GM12801 (cell line): ENCODE data around the gene CYTH2.

Experiments used
- CTCF ChIP-seq: IDR thresholded peaks from one replicate; pipeline ENCODE4 v1.5.1; 2011; ENCODE audit warnings: control low read depth; ENCODE audit not compliant: insufficient read length; ENCODE audit errors: extremely low read depth

The CYTH2 gene

GRCh38 chr19:48496959-48497727 is 28.0 kb downstream of the CYTH2 start:
- no peak for TF ChIP-seq CTCF

- TF ChIP-seq CTCF, result no peak
Observed at GRCh38 chr19:48497728-48498594, 28.8 kb downstream of the CYTH2 start.

GRCh38 chr19:48498595-48499311 is 29.6 kb downstream of the CYTH2 start:
- TF ChIP-seq CTCF, result no peak

GRCh38 chr19:48499316-48500090 is 30.3 kb downstream of the CYTH2 start:
- TF ChIP-seq CTCF, result no peak

- no peak for TF ChIP-seq CTCF
Observed at GRCh38 chr19:48500830-48501493, 31.8 kb downstream of the CYTH2 start.

GRCh38 chr19:48501494-48502349 is 32.6 kb downstream of the CYTH2 start:
- no peak for TF ChIP-seq CTCF
